HCT116 (cell line): ENCODE results near the gene ACSS1. TPM values are rescaled to one million over a fixed set of nuclear protein-coding genes. Genes with fewer than 3 reads are reported as not detected.

Experiments used
- ATAC-seq: fragments of 200-7000 bp; cut with Tn5 transposase; 2 replicates; pipeline ENCODE4 v1.9.1; 2020; ENCODE audit warnings: mild to moderate bottlenecking, moderate library complexity
- BruUV-seq: library from RNA; stranded (reverse); fragments of 400-500 nt; replicated peaks from 2 replicates; lab custom pipeline; 2021; lab: Mats Ljungman, UMichigan
- CTCF ChIA-PET: fragments of 300-600 bp; sonication (Branson Sonifier 250); formaldehyde crosslinking; loops from one replicate; lab custom pipeline; 2021; ENCODE audit warnings: antibody characterized with exemption; lab: Charles Lee
- POLR2A ChIA-PET: fragments of 300-600, 350-600 bp; sonication (Branson Sonifier 250); formaldehyde crosslinking; loops from one replicate; lab custom pipeline; 2021; ENCODE audit warnings: antibody characterized with exemption; lab: Charles Lee
- RAD21 ChIA-PET, 2 experiments: fragments of 300-600 bp; sonication (Branson Sonifier 250); formaldehyde crosslinking; loops; one replicate each; lab custom pipeline; 2023; ENCODE audit warnings: low total read pairs in 2 of 2; ENCODE audit not compliant: uncharacterized antibody in 2 of 2, unreplicated experiment in 2 of 2, low non-redundant PET in 1 of 2; lab: Charles Lee
- DNase-seq: peaks from one replicate; pipeline ENCODE4 v3.0.0-alpha.2; 2010; ENCODE audit warnings: low read depth, low spot score
- H2AFZ ChIP-seq: fragments of 200-600 bp; shearing (Covaris generic), sonication (generic); 2 replicates; pipeline ENCODE4 v1.6.1; 2017; ENCODE audit warnings: low read depth, mixed run types, mixed read lengths, antibody characterized with exemption, low read length; ENCODE audit not compliant: poor library complexity, severe bottlenecking
- H3K27ac ChIP-seq: 2 replicates; pipeline ENCODE4 v1.5.1; 2012; ENCODE audit warnings: low read depth, low read length
- H3K27me3 ChIP-seq: fragments of 200-600 bp; sonication (generic); 2 replicates; pipeline ENCODE4 v1.6.1; 2016; ENCODE audit warnings: mixed run types, low read length, mixed read lengths; ENCODE audit not compliant: insufficient read depth
- H3K36me3 ChIP-seq, 2 experiments: fragments of 200-500 bp in 1 of 2; fragments of 200-600 bp in 1 of 2; sonication (Bioruptor generic) in 1 of 2; sonication (generic) in 1 of 2; 2 replicates each; pipeline versions ENCODE4 v1.5.1 to v1.6.1; 2014 to 2016; ENCODE audit warnings: low read length in 2 of 2, inconsistent platforms in 1 of 2, mixed read lengths in 1 of 2, mixed run types in 1 of 2; ENCODE audit not compliant: insufficient read depth in 2 of 2, control insufficient read depth in 1 of 2
- H3K4me1 ChIP-seq, 2 experiments: fragments of 200-600 bp in 1 of 2; sonication (generic) in 1 of 2; 2 replicates each; pipeline versions ENCODE4 v1.5.1 to v1.6.1; 2012 to 2017; ENCODE audit warnings: low read length in 2 of 2, inconsistent platforms in 1 of 2, mild to moderate bottlenecking in 1 of 2, mixed read lengths in 1 of 2, mixed run types in 1 of 2, moderate library complexity in 1 of 2; ENCODE audit not compliant: insufficient read depth in 2 of 2, control insufficient read depth in 1 of 2
- H3K4me2 ChIP-seq: fragments of 200-600 bp; sonication (generic); 2 replicates; pipeline ENCODE4 v1.6.1; 2017; ENCODE audit warnings: mixed run types, low read length, mixed read lengths
- H3K4me3 ChIP-seq, 2 experiments: fragments of 200-600 bp in 1 of 2; sonication (generic) in 1 of 2; replicated peaks in 1 of 2; 2 replicates each; pipeline ENCODE4 v1.5.1; 2011 to 2016; ENCODE audit warnings: low read length in 2 of 2, control low read depth in 1 of 2, low read depth in 1 of 2, mild to moderate bottlenecking in 1 of 2, mixed read lengths in 1 of 2, mixed run types in 1 of 2
- H3K79me2 ChIP-seq: fragments of 200-600 bp; sonication (generic); 2 replicates; pipeline ENCODE4 v1.6.1; 2017; ENCODE audit warnings: mild to moderate bottlenecking, mixed run types, low read length, moderate library complexity, mixed read lengths; ENCODE audit not compliant: insufficient read depth
- H3K9ac ChIP-seq: fragments of 200-600 bp; sonication (generic); 2 replicates; pipeline ENCODE4 v1.6.1; 2016; ENCODE audit warnings: low read length, mixed read lengths
- H3K9me2 ChIP-seq: fragments of 200-600 bp; sonication (generic), shearing (Covaris generic); 2 replicates; pipeline ENCODE4 v1.6.1; 2017; ENCODE audit warnings: mixed run types, mild to moderate bottlenecking, moderate library complexity; ENCODE audit not compliant: insufficient read depth
- H3K9me3 ChIP-seq, 2 experiments: fragments of 200-500 bp in 1 of 2; fragments of 200-600 bp in 1 of 2; sonication (Bioruptor generic) in 1 of 2; sonication (generic) in 1 of 2; 2 replicates each; pipeline ENCODE4 v1.6.1; 2014 to 2017; ENCODE audit warnings: low read length in 2 of 2, mixed read lengths in 2 of 2, inconsistent platforms in 1 of 2, low read depth in 1 of 2, mild to moderate bottlenecking in 1 of 2, mixed run types in 1 of 2, moderate library complexity in 1 of 2; ENCODE audit not compliant: control insufficient read depth in 1 of 2, insufficient read depth in 1 of 2
- H4K20me1 ChIP-seq: fragments of 200-600 bp; sonication (generic), shearing (Covaris generic); 2 replicates; pipeline ENCODE4 v1.6.1; 2017; ENCODE audit warnings: mixed run types, mild to moderate bottlenecking, moderate library complexity; ENCODE audit not compliant: insufficient read depth
- ATF3 ChIP-seq: IDR thresholded peaks from 2 replicates; pipeline ENCODE4 v1.6.1; 2012
- CBX3 ChIP-seq: IDR thresholded peaks from 2 replicates; pipeline ENCODE4 v1.6.1; 2012; ENCODE audit warnings: low read depth
- CEBPB ChIP-seq: IDR thresholded peaks from 2 replicates; pipeline ENCODE4 v1.6.1; 2012; ENCODE audit warnings: low read depth
- ELF1 ChIP-seq: IDR thresholded peaks from 2 replicates; pipeline ENCODE4 v1.6.1; 2012; ENCODE audit warnings: low read depth, borderline replicate concordance
- EZH2phosphoT487 ChIP-seq: fragments of 200-600 bp; IDR thresholded peaks from 2 replicates; pipeline ENCODE4 v1.6.1; 2018; ENCODE audit warnings: antibody characterized with exemption, borderline replicate concordance
- RAD21 ChIP-seq: IDR thresholded peaks from 2 replicates; pipeline ENCODE4 v1.6.1; 2012; ENCODE audit warnings: low read depth, mild to moderate bottlenecking
- SRF ChIP-seq: IDR thresholded peaks from 2 replicates; pipeline ENCODE4 v1.6.1; 2012; ENCODE audit warnings: low read depth
- intact Hi-C: fragments of 100-400 bp; cut with micrococcal nuclease; formaldehyde crosslinking; loops from 2 replicates; pipeline ENCODE4 v1.10.0; 2022
- total RNA-seq: library from RNA; stranded (reverse); gene quantifications from one replicate; pipeline ENCODE4 v1.2.1, GENCODE V29; 2021; ENCODE audit not compliant: unreplicated experiment
- TF ChIP-seq, protein P1 (sequence below): IDR thresholded peaks from 2 replicates; pipeline ENCODE4 v1.6.1; 2011; ENCODE audit warnings: mild to moderate bottlenecking, low read length, moderate library complexity; ENCODE audit not compliant: insufficient replicate concordance; ENCODE audit errors: extremely low read depth

Gene ACSS1
- total RNA-seq, 1 experiment from 2014 or later, result 0.27 TPM

DNA sequence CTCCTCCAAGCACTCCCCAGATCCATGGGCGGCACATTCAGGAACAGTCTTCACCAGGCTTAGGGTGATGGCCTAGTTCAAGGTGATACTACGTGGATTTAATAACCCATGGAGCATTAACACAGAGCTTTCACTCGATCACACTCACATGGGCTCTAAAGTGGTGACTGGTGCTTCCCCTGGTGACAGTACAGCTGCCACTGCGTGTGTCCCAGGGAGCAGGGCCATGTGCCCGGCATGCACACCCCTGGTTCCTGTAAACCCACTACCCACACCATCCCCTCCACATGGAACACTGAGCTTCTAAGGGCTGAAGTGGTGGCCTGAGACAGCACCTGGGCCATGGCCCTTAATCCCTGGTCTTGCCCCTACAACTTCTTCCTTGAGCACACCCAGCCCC is 37.6 kb downstream of the ACSS1 start:
- Histone ChIP-seq H3K9me2 (no peaks in the 10 kb centered on the region), H3K27ac (no peak overlapping the region), H4K20me1 (no peaks in the 10 kb centered on the region), H3K4me3 (no peak overlapping the region), H3K79me2 (no peaks in the 10 kb centered on the region), H3K27me3 (no peaks in the 10 kb centered on the region), H2AFZ (no peak overlapping the region), H3K4me2 (no peak overlapping the region), H3K9me3 (no peaks in the 10 kb centered on the region), H3K9ac (no peak overlapping the region), H3K36me3 (no peaks in the 10 kb centered on the region), H3K4me1 (peaks cover 12 to 17% of the 10 kb centered on the region in 2 experiments)
- intact Hi-C loops, result no loop called here
- CTCF ChIA-PET, result no interaction called here
- RAD21 ChIA-PET, result no interaction called here
- TF ChIP-seq, protein P1, sequence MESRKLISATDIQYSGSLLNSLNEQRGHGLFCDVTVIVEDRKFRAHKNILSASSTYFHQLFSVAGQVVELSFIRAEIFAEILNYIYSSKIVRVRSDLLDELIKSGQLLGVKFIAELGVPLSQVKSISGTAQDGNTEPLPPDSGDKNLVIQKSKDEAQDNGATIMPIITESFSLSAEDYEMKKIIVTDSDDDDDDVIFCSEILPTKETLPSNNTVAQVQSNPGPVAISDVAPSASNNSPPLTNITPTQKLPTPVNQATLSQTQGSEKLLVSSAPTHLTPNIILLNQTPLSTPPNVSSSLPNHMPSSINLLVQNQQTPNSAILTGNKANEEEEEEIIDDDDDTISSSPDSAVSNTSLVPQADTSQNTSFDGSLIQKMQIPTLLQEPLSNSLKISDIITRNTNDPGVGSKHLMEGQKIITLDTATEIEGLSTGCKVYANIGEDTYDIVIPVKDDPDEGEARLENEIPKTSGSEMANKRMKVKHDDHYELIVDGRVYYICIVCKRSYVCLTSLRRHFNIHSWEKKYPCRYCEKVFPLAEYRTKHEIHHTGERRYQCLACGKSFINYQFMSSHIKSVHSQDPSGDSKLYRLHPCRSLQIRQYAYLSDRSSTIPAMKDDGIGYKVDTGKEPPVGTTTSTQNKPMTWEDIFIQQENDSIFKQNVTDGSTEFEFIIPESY, result no peak
- TF ChIP-seq ATF3 (no peak), CBX3 (no peak), EZH2phosphoT487 (no peak), CEBPB (no peak), SRF (no peak), RAD21 (no peak), ELF1 (no peak)
- ATAC-seq, result no peak
- no peak for DNase-seq
- POLR2A ChIA-PET, result no interaction called here
- BruUV-seq, result no TSS peak
